ENCODE measurements around the gene CRYL1. TPM values are rescaled to one million over a fixed set of nuclear protein-coding genes. Genes with fewer than 3 reads are reported as not detected.

The CRYL1 gene
- total and polyA plus RNA-seq, 7 donors = 33.0 to 183 (median 53.5) TPM

DNA sequence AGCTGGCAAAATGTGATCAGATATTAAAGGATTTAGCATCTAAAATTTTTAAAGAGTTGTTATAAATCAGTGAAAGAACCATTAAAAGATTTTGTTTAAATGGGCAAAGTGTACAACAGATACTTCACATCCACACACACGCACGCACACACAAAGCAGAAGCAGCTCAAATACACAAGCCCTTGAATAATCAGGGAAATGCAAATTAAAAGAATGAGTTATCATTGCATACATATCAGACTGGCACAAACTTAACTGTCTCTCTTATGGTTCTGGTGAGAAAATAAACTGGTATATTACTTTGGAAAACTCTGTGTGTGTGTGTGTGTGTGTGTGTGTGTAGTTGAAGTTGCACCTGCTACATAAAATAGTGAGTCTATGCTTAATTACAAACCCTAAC lies 59.3 kb downstream of the CRYL1 start:
- DNase-seq = no peak
- Histone ChIP-seq H3K36me3 (peaks cover 0 to under 1% (median 0%) of the 10 kb centered on the region in 4 donors), H3K4me1 (peaks cover 0 to 23% (median 20%) of the 10 kb centered on the region in 4 donors), H3K27ac (no peak overlapping the region), H3K9me3 (no peaks in the 10 kb centered on the region), H3K27me3 (no peaks in the 10 kb centered on the region), H3K4me3 (no peak overlapping the region)
- WGBS, 2 donors = 92 to 95% methylated on average over 2 of the region's 2 CpGs
- TF ChIP-seq POLR2A (IDR thresholded peaks at IDR 0.05) (no peak), EP300 (IDR thresholded peaks at IDR 0.05) (no peak), POLR2AphosphoS5 (IDR thresholded peaks at IDR 0.05) (no peak)
- TF ChIP-seq, protein P1, sequence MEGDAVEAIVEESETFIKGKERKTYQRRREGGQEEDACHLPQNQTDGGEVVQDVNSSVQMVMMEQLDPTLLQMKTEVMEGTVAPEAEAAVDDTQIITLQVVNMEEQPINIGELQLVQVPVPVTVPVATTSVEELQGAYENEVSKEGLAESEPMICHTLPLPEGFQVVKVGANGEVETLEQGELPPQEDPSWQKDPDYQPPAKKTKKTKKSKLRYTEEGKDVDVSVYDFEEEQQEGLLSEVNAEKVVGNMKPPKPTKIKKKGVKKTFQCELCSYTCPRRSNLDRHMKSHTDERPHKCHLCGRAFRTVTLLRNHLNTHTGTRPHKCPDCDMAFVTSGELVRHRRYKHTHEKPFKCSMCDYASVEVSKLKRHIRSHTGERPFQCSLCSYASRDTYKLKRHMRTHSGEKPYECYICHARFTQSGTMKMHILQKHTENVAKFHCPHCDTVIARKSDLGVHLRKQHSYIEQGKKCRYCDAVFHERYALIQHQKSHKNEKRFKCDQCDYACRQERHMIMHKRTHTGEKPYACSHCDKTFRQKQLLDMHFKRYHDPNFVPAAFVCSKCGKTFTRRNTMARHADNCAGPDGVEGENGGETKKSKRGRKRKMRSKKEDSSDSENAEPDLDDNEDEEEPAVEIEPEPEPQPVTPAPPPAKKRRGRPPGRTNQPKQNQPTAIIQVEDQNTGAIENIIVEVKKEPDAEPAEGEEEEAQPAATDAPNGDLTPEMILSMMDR (IDR thresholded peaks at IDR 0.05) = no peak
- intact Hi-C loops (cut with DNase I) = no loop called here

DNA sequence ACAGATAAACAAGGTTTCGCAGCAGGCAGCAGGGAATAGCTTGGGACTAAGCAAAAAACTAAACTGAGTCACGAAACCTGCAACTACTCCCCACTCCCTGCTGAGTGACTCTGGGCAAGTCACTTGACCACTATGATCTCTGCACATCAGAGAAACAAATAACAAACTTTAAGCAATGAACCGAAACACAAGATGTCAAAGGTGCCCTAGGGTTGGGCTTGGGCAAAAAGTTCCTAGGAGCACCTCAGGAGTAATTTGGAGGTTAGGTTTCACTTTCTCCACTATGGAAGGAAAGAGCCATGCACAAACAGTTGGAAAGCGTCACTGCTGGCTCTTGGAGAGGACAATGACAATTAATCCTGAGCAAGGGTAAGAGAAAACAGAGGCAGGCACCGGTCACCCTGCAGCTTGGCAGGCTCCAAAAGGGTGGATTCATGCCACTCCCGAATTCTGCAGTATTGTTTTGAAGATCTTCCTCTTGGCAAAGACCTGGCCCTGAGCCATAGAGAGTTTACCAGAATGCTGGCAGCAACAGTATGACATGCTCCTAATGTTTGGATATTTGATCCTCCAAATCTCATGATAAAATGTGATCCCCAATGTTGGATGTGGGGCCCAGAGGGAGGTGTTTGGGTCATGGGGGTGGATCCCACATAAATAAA lies 60.3 kb downstream of the CRYL1 start:
- Histone ChIP-seq H3K4me1 (peaks cover 0 to 23% (median 20%) of the 10 kb centered on the region in 4 donors), H3K4me3 (peak overlapping the region in 1 of 4 donors; percentile 1), H3K9me3 (no peaks in the 10 kb centered on the region), H3K36me3 (no peaks in the 10 kb centered on the region), H3K27me3 (no peaks in the 10 kb centered on the region), H3K27ac (no peak overlapping the region)
- TF ChIP-seq POLR2AphosphoS5 (IDR thresholded peaks at IDR 0.05) (no peak), EP300 (IDR thresholded peaks at IDR 0.05) (no peak), POLR2A (IDR thresholded peaks at IDR 0.05) (no peak)
- TF ChIP-seq, protein P1 (IDR thresholded peaks at IDR 0.05) = no peak
- 33 to 58% methylated on average over 6 of the region's 6 CpGs for WGBS, 2 donors
- DNase-seq = no peak
- intact Hi-C loops (cut with DNase I) = no loop called here

DNA sequence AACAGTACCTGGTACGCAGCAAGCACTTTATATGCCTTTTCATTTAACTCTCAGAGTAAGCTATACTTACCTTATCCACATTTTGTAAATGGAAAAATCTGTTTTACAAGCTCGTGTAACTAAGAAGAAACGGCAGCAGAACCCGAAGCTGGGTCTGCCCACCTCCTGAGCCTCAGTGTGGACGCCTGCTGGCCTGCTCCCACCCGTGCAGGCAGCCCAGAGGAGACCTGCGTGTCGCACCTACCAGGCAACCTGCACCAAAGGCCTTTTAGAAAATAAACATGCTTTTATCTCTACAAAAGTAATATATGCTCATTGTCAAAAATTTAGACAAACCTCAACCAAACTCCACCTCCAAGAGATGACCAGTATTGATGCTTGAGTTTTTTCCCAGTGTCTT lies 62.7 kb downstream of the CRYL1 start:
- H3K36me3 ChIP-seq = no peaks in the 10 kb centered on the region
- DNase-seq = no peak
- H3K9me3 ChIP-seq = no peaks in the 10 kb centered on the region
- WGBS, 2 donors = 80 to 85% methylated on average over 8 of the region's 8 CpGs
- peaks cover 0 to 23% (median 20%) of the 10 kb centered on the region in 4 donors for H3K4me1 ChIP-seq
- intact Hi-C loops (cut with DNase I) = no loop called here
- no peaks in the 10 kb centered on the region for H3K27me3 ChIP-seq
- no peak overlapping the region for H3K4me3 ChIP-seq
- TF ChIP-seq POLR2AphosphoS5 (IDR thresholded peaks at IDR 0.05) = no peak
- no peak for TF ChIP-seq POLR2A (IDR thresholded peaks at IDR 0.05)
- TF ChIP-seq EP300 (IDR thresholded peaks at IDR 0.05) = no peak
- TF ChIP-seq, protein P1 (IDR thresholded peaks at IDR 0.05) = no peak
- H3K27ac ChIP-seq = no peak overlapping the region

DNA sequence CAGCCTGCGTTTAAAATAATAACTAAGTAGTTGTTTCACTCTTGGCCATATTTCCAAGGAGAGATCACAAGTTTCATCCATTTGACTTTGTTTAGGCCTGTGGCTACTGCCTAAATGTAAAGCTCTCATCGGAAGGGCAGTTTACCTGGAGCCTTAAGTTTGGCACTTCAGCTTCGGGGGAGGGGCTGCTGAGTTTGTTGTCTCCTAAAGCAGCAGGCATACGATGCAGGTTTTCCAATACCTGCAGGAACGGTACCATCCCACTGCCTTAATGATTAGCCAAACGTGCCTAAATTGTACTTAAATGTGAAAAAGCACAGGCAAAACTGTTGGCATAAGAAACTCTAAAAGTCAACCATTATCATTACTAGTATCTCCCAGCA lies 63.1 kb downstream of the CRYL1 start:
- no peak for DNase-seq
- Histone ChIP-seq H3K4me1 (peaks cover 0 to 23% (median 20%) of the 10 kb centered on the region in 4 donors), H3K9me3 (no peaks in the 10 kb centered on the region), H3K27me3 (no peaks in the 10 kb centered on the region), H3K4me3 (no peak overlapping the region), H3K36me3 (no peaks in the 10 kb centered on the region), H3K27ac (no peak overlapping the region)
- WGBS, 2 donors = 87 to 89% methylated on average over 6 of the region's 6 CpGs
- intact Hi-C loops (cut with DNase I) = no loop called here
- TF ChIP-seq, protein P1 (IDR thresholded peaks at IDR 0.05) = no peak
- no peak for TF ChIP-seq EP300 (IDR thresholded peaks at IDR 0.05)
- TF ChIP-seq POLR2A (IDR thresholded peaks at IDR 0.05) = no peak
- no peak for TF ChIP-seq POLR2AphosphoS5 (IDR thresholded peaks at IDR 0.05)

All from sigmoid colon (tissue), 7 donors.